Upper lobe of left lung (tissue), 6 donors: Measurements from ENCODE around the gene BBS9. TPM values are rescaled to one million over a fixed set of nuclear protein-coding genes. Genes with fewer than 3 reads are reported as not detected.

ENCODE experiments used
- ATAC-seq, 2 donors: fragments of 200-7000 bp; cut with Tn5 transposase; one replicate each; pipeline ENCODE4 v1.9.1; 2022; ENCODE audit warnings: mild to moderate bottlenecking in 2 of 2, moderate library complexity in 2 of 2; ENCODE audit not compliant: low FRiP score in 2 of 2
- DNase-seq, 2 donors: peaks; one replicate each; pipeline ENCODE4 v3.0.0-alpha.2; 2019 to 2020
- H3K27ac ChIP-seq, 4 donors: fragments of 200-600 bp; sonication (generic); one replicate each; pipeline ENCODE4 v1.5.1; 2016 to 2019
- H3K27me3 ChIP-seq, 4 donors: fragments of 200-600 bp; sonication (generic); one replicate each; pipeline ENCODE4 v1.5.1; 2017 to 2019
- H3K36me3 ChIP-seq, 4 donors: fragments of 200-600 bp; sonication (generic); one replicate each; pipeline ENCODE4 v1.5.1; 2016 to 2019
- H3K4me1 ChIP-seq, 4 donors: fragments of 200-600 bp; sonication (generic); one replicate each; pipeline ENCODE4 v1.5.1; 2018 to 2019
- H3K4me3 ChIP-seq, 4 donors: fragments of 200-600 bp; sonication (generic); one replicate each; pipeline ENCODE4 v1.5.1; 2017 to 2019; ENCODE audit warnings: mild to moderate bottlenecking in 2 of 4, moderate library complexity in 1 of 4
- H3K9me3 ChIP-seq, 4 donors: fragments of 200-600 bp; sonication (generic); one replicate each; pipeline ENCODE4 v1.5.1; 2018 to 2019
- CTCF ChIP-seq, 6 experiments: fragments of 450-650 bp in 4 of 6; fragments of 200-600 bp in 2 of 6; sonication (generic) in 2 of 6; IDR thresholded peaks; one replicate each; pipeline ENCODE4 v1.5.1; 2016 to 2019; ENCODE audit warnings: antibody characterized with exemption in 6 of 6
- EP300 ChIP-seq, 4 donors: sonication (generic); formaldehyde crosslinking; IDR thresholded peaks; one replicate each; pipeline ENCODE4 v1.5.1; 2017; ENCODE audit warnings: antibody characterized with exemption in 4 of 4, control low read depth in 2 of 4
- POLR2A ChIP-seq, 4 donors: fragments of 450-650 bp; IDR thresholded peaks; one replicate each; pipeline ENCODE4 v1.5.1; 2016 to 2017; ENCODE audit warnings: antibody characterized with exemption in 4 of 4, mild to moderate bottlenecking in 2 of 4
- POLR2AphosphoS5 ChIP-seq, 2 donors: sonication (generic); formaldehyde crosslinking; IDR thresholded peaks; one replicate each; pipeline ENCODE4 v1.5.1; 2017; ENCODE audit warnings: antibody characterized with exemption in 2 of 2
- WGBS, 2 donors: methylation state at CpG; one replicate each; pipeline ENCODE4 v1.1.5; 2017 to 2018; 5-methylcytosine and 5-hydroxymethylcytosine counted together
- total RNA-seq, 6 donors: library from RNA; depleted of rRNA in 4 of 6; stranded (reverse); fragments of >200 nt in 4 of 6; gene quantifications; one replicate each; pipeline versions ENCODE4 v1.1.0 to v1.2.1, GENCODE V29; 2016 to 2021
- donor health status: DM: no; HTN: no; CAD: no; lungs with moderate emphysema.
- donor health status: DM: no; HTN: yes; CAD: no; lungs with severe emphysema.

The BBS9 gene
- total RNA-seq, 6 donors from 2014 or later: 14.5 to 72.3 (median 20.6) TPM

- H3K4me3 ChIP-seq: no peak overlapping the region
- no peak for ATAC-seq
- H3K4me1 ChIP-seq: peaks cover 0 to 5% (median 0%) of the 10 kb centered on the region in 4 donors
- no peak overlapping the region for H3K27ac ChIP-seq
- TF ChIP-seq EP300 (IDR thresholded peaks at IDR 0.05) (no peak), CTCF (IDR thresholded peaks at IDR 0.05) (no peak), POLR2A (IDR thresholded peaks at IDR 0.05) (no peak), POLR2AphosphoS5 (IDR thresholded peaks at IDR 0.05) (no peak)
- no peaks in the 10 kb centered on the region for H3K27me3 ChIP-seq
- no peaks in the 10 kb centered on the region for H3K36me3 ChIP-seq
- DNase-seq: no peak
- H3K9me3 ChIP-seq: no peaks in the 10 kb centered on the region
These were observed 463.4 kb downstream of the BBS9 start for GRCh38 chr7:33592718-33593117.

- TF ChIP-seq POLR2A (IDR thresholded peaks at IDR 0.05): no peak
- TF ChIP-seq EP300 (IDR thresholded peaks at IDR 0.05): no peak
- no peak for TF ChIP-seq POLR2AphosphoS5 (IDR thresholded peaks at IDR 0.05)
- TF ChIP-seq CTCF (IDR thresholded peaks at IDR 0.05): no peak
- no peaks in the 10 kb centered on the region for H3K36me3 ChIP-seq
- H3K4me1 ChIP-seq: peaks cover 0 to 5% (median 0%) of the 10 kb centered on the region in 4 donors
- ATAC-seq (no peak), DNase-seq (no peak)
- no peaks in the 10 kb centered on the region for H3K9me3 ChIP-seq
- 81 to 88% methylated on average over 3 of the region's 3 CpGs for WGBS, 2 donors
- H3K4me3 ChIP-seq: no peak overlapping the region
- H3K27ac ChIP-seq: no peak overlapping the region
- H3K27me3 ChIP-seq: no peaks in the 10 kb centered on the region
These were observed 464.2 kb downstream of the BBS9 start for GRCh38 chr7:33593611-33594010.

- DNase-seq (no peak), ATAC-seq (peak in 1 of 2 donors; percentile 34)
- Histone ChIP-seq H3K27me3 (no peaks in the 10 kb centered on the region), H3K27ac (no peak overlapping the region), H3K36me3 (no peaks in the 10 kb centered on the region), H3K4me1 (peaks cover 0 to 5% (median 0%) of the 10 kb centered on the region in 4 donors), H3K4me3 (no peak overlapping the region), H3K9me3 (no peaks in the 10 kb centered on the region)
- TF ChIP-seq POLR2AphosphoS5 (IDR thresholded peaks at IDR 0.05) (no peak), CTCF (IDR thresholded peaks at IDR 0.05) (no peak), EP300 (IDR thresholded peaks at IDR 0.05) (no peak), POLR2A (IDR thresholded peaks at IDR 0.05) (no peak)
These were observed 467.3 kb downstream of the BBS9 start for GRCh38 chr7:33596686-33597085.

- Histone ChIP-seq H3K4me1 (peaks cover 0 to 5% (median 0%) of the 10 kb centered on the region in 4 donors), H3K4me3 (no peak overlapping the region), H3K9me3 (no peaks in the 10 kb centered on the region), H3K27ac (no peak overlapping the region), H3K36me3 (no peaks in the 10 kb centered on the region), H3K27me3 (no peaks in the 10 kb centered on the region)
- 76 to 95% methylated on average over 1 of the region's 1 CpG for WGBS, 2 donors
- no peak for TF ChIP-seq POLR2AphosphoS5 (IDR thresholded peaks at IDR 0.05)
- TF ChIP-seq EP300 (IDR thresholded peaks at IDR 0.05): no peak
- no peak for TF ChIP-seq POLR2A (IDR thresholded peaks at IDR 0.05)
- no peak for TF ChIP-seq CTCF (IDR thresholded peaks at IDR 0.05)
- no peak for DNase-seq
- no peak for ATAC-seq
These were observed 467.8 kb downstream of the BBS9 start for GRCh38 chr7:33597181-33597580.

- Histone ChIP-seq H3K4me1 (peaks cover 0 to 3% (median 0%) of the 10 kb centered on the region in 4 donors), H3K27me3 (no peaks in the 10 kb centered on the region), H3K27ac (no peak overlapping the region), H3K4me3 (no peak overlapping the region), H3K36me3 (no peaks in the 10 kb centered on the region), H3K9me3 (no peaks in the 10 kb centered on the region)
- TF ChIP-seq CTCF (IDR thresholded peaks at IDR 0.05) (no peak), POLR2AphosphoS5 (IDR thresholded peaks at IDR 0.05) (no peak), EP300 (IDR thresholded peaks at IDR 0.05) (no peak), POLR2A (IDR thresholded peaks at IDR 0.05) (no peak)
- 88 to 90% methylated on average over 4 of the region's 4 CpGs for WGBS, 2 donors
- ATAC-seq: no peak
- no peak for DNase-seq
These were observed 471.7 kb downstream of the BBS9 start for GRCh38 chr7:33601101-33601500.
